Heart right ventricle (tissue), 16 donors: ENCODE data around the gene ZBTB33. TPM values are rescaled to one million over a fixed set of nuclear protein-coding genes. Genes with fewer than 3 reads are reported as not detected.

Source experiments
- ATAC-seq, 8 donors: fragments of 200-7000 bp; cut with Tn5 transposase; one replicate each; pipeline ENCODE4 v1.9.1; 2020; ENCODE audit warnings: mild to moderate bottlenecking in 8 of 8, moderate library complexity in 8 of 8, moderate number of reproducible peaks in 1 of 8
- DNase-seq, 2 donors: peaks; one replicate each; pipeline ENCODE4 v3.0.0-alpha.2; 2020
- H3K27ac ChIP-seq, 10 donors: fragments of 200-600 bp; sonication (generic) in 2 of 10; one replicate each; pipeline versions ENCODE4 v1.5.0 to v1.8.0; 2020 to 2022; ENCODE audit warnings: mild to moderate bottlenecking in 3 of 10
- H3K27me3 ChIP-seq, 7 donors: fragments of 200-600 bp; one replicate each; pipeline ENCODE4 v1.8.0; 2021 to 2022; ENCODE audit warnings: mild to moderate bottlenecking in 2 of 7
- H3K36me3 ChIP-seq, 9 donors: fragments of 200-600 bp; sonication (generic) in 1 of 9; one replicate each; pipeline versions ENCODE4 v1.5.0 to v1.8.0; 2020 to 2022; ENCODE audit warnings: mild to moderate bottlenecking in 2 of 9
- H3K4me1 ChIP-seq, 9 donors: fragments of 200-600 bp; sonication (generic) in 1 of 9; one replicate each; pipeline versions ENCODE4 v1.5.0 to v1.8.0; 2020 to 2022; ENCODE audit warnings: mild to moderate bottlenecking in 4 of 9
- H3K4me3 ChIP-seq, 10 donors: fragments of 200-600 bp; sonication (generic) in 2 of 10; one replicate each; pipeline versions ENCODE4 v1.5.0 to v1.8.0; 2020 to 2022; ENCODE audit warnings: mild to moderate bottlenecking in 7 of 10, moderate library complexity in 2 of 10
- H3K9me3 ChIP-seq, 11 donors: fragments of 200-600 bp in 10 of 11; sonication (generic) in 2 of 11; one replicate each; pipeline versions ENCODE4 v1.5.0 to v1.8.0; 2013 to 2022; ENCODE audit warnings: mild to moderate bottlenecking in 2 of 11, control low read depth in 1 of 11, moderate library complexity in 1 of 11
- WGBS, 2 donors: extraction: QIAGEN DNeasy Blood & Tissue Kit; methylation state at CpG; one replicate each; pipeline ENCODE4 v1.1.7; 2013; ENCODE audit warnings: inconsistent platforms in 1 of 2; 5-methylcytosine and 5-hydroxymethylcytosine counted together
- intact Hi-C, 10 donors: fragments of 100-400 bp; cut with DNase I; formaldehyde crosslinking; loops; one replicate each; pipeline versions ENCODE4 v1.11.1 to v1.14.2; 2022
- polyA plus RNA-seq, 2 donors: library from polyadenylated mRNA; stranded (reverse); fragments of 200-250 nt; gene quantifications; one replicate each; pipeline ENCODE4 v1.2.3, GENCODE V29; 2013
- total RNA-seq, 10 donors: library from RNA; stranded (reverse); fragmentation: NEBNext Ultra II Directional in 3 of 10; extraction: Animal tissue kit (Norgen Biotek cat#: 25700) in 3 of 10; gene quantifications; one replicate each; pipeline versions ENCODE4 v1.2.1 to v1.2.4, GENCODE V29; 2021 to 2023
- TF ChIP-seq, protein P1 (sequence below), 9 donors: fragments of 200-600 bp; sonication (generic) in 2 of 9; IDR thresholded peaks; one replicate each; pipeline versions ENCODE4 v1.5.0 to v1.8.0; 2021 to 2022; ENCODE audit warnings: antibody characterized with exemption in 9 of 9, mild to moderate bottlenecking in 5 of 9, moderate library complexity in 1 of 9
- donor health status: Arrhythmogenic right ventricular cardiomyopathy.
- donor health status: ischemic (EF 13 %, LVEDD 7.1; RV severe dilation, severe dysfunction).
- donor health status: healthy with polysubstance abuse.
- donor health status: DM: no; HTN: yes; CAD: no.
- donor health status: DM: no; HTN: no; CAD: no.
- donor health status: ischemic (EF 25% LVEDD 6.9; RV normal size, moderate dysfunction).
- donor health status: ischemic (EF 25% LVEDD 5.7; RV mildly dilated, moderate dysfunction).
- donor health status: healthy.
- donor health status: DM: yes; HTN: yes; CAD: no.
- donor health status: Ischemic cardiomyopathy.
- donor health status: ischemic (EF 35%, LVEDD 5.7; RV mildly dilated, moderate dysfunction).
- donor health status: nonischemic (EF 11% LVEDD 7.7; RV severe dilation, severe dysfunction).
- donor health status: DM: yes; HTN: yes; CAD: no.
- donor health status: PGD.
- donor health status: ischemic (EF 29% LVEDD 5.4; RV normal size, mild dysfunction).
- donor health status: nonischemic (EF 23%, LVEDD 6.1; RV moderate dilation, normal function).

The ZBTB33 gene
- total and polyA plus RNA-seq, 12 donors, result 1.8 to 8.5 (median 6.5) TPM

GRCh38 chrX:120228187-120228908 lies 22.3 kb upstream of the ZBTB33 start:
- intact Hi-C loops, result no loop called here
- no peaks in the 10 kb centered on the region for H3K4me1 ChIP-seq
- no peaks in the 10 kb centered on the region for H3K27me3 ChIP-seq
- H3K4me3 ChIP-seq, result no peak overlapping the region
- no peak overlapping the region for H3K27ac ChIP-seq
- peaks cover 0 to 4% (median 0%) of the 10 kb centered on the region in 11 donors for H3K9me3 ChIP-seq
- ATAC-seq (no peak), DNase-seq (no peak)
- TF ChIP-seq, protein P1, sequence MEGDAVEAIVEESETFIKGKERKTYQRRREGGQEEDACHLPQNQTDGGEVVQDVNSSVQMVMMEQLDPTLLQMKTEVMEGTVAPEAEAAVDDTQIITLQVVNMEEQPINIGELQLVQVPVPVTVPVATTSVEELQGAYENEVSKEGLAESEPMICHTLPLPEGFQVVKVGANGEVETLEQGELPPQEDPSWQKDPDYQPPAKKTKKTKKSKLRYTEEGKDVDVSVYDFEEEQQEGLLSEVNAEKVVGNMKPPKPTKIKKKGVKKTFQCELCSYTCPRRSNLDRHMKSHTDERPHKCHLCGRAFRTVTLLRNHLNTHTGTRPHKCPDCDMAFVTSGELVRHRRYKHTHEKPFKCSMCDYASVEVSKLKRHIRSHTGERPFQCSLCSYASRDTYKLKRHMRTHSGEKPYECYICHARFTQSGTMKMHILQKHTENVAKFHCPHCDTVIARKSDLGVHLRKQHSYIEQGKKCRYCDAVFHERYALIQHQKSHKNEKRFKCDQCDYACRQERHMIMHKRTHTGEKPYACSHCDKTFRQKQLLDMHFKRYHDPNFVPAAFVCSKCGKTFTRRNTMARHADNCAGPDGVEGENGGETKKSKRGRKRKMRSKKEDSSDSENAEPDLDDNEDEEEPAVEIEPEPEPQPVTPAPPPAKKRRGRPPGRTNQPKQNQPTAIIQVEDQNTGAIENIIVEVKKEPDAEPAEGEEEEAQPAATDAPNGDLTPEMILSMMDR (IDR thresholded peaks at IDR 0.05), result no peak
- WGBS, 2 donors, result 87 to 89% methylated on average over 9 of the region's 9 CpGs
- H3K36me3 ChIP-seq, result peaks cover 0 to 7% (median 0%) of the 10 kb centered on the region in 9 donors

- Histone ChIP-seq H3K4me1 (no peaks in the 10 kb centered on the region), H3K36me3 (peaks cover 0 to 26% (median 0%) of the 10 kb centered on the region in 9 donors), H3K4me3 (no peak overlapping the region), H3K27me3 (peaks cover 0 to 15% (median 0%) of the 10 kb centered on the region in 7 donors), H3K27ac (no peak overlapping the region), H3K9me3 (peaks cover 0 to 4% (median 0%) of the 10 kb centered on the region in 11 donors)
- TF ChIP-seq, protein P1 (IDR thresholded peaks at IDR 0.05), result no peak
- intact Hi-C loops, result no loop called here
- 89 to 91% methylated on average over 6 of the region's 6 CpGs for WGBS, 2 donors
- ATAC-seq (no peak), DNase-seq (no peak)
These were observed 15.3 kb upstream of the ZBTB33 start for GRCh38 chrX:120235284-120235683.

DNA sequence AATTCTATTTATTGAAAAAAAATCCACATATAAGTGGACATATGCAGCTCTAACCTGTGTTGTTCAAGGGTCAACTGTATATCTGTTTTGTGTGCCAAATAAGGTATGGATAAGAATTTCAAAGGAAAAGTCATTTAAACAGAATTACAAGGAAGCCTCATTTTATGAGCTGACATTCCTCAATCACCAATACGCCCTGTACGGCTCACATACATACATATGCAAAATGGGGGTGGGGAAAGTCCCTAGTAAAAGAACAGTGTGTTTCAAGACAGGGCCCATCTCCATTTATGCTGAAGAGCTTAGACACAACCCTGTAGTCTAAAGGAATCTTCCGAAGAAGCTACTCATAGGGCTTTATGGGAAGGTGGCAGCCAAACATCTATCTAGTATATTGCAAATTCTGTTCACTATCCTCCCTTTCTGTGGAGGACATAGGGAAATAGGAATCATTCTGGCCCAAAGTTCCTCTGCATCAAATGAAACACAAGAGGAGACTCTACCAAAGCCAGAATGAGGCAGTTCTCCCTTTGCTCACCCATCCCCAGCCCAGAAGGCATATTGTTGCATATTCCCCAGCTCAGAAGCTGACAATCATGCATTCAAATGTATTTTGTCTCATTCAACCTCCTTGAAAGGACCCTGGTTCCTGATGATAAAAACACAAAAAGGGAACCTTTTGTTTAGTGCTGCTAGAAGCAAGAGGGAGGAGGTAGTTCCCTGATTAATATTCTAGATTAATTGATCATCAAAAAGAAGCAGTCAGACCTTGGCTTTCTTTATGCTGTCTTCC lies 13.7 kb upstream of the ZBTB33 start:
- no peaks in the 10 kb centered on the region for H3K4me1 ChIP-seq
- TF ChIP-seq, protein P1 (IDR thresholded peaks at IDR 0.05), result no peak
- peaks cover 0 to 26% (median 0%) of the 10 kb centered on the region in 9 donors for H3K36me3 ChIP-seq
- intact Hi-C loops, result no loop called here
- ATAC-seq (no peak), DNase-seq (no peak)
- H3K27me3 ChIP-seq, result peaks cover 0 to 15% (median 0%) of the 10 kb centered on the region in 7 donors
- H3K27ac ChIP-seq, result no peak overlapping the region
- WGBS, 2 donors, result 95 to 96% methylated on average over 3 of the region's 3 CpGs
- H3K9me3 ChIP-seq, result peaks cover 0 to 2% (median 0%) of the 10 kb centered on the region in 11 donors
- H3K4me3 ChIP-seq, result no peak overlapping the region

- peaks cover 0 to 11% (median 7%) of the 10 kb centered on the region in 9 donors for H3K4me1 ChIP-seq
- TF ChIP-seq, protein P1 (IDR thresholded peaks at IDR 0.05), result no peak
- no peak overlapping the region for H3K27ac ChIP-seq
- ATAC-seq (no peak), DNase-seq (no peak)
- no peak overlapping the region for H3K4me3 ChIP-seq
- 96 to 99% methylated on average over 4 of the region's 4 CpGs for WGBS, 2 donors
- H3K27me3 ChIP-seq, result peaks cover 0 to 15% (median 0%) of the 10 kb centered on the region in 7 donors
- peaks cover 0 to 26% (median 0%) of the 10 kb centered on the region in 9 donors for H3K36me3 ChIP-seq
- no peaks in the 10 kb centered on the region for H3K9me3 ChIP-seq
- intact Hi-C loops, result no loop called here
These were observed 11.7 kb upstream of the ZBTB33 start for GRCh38 chrX:120238933-120239332.
